ENCODE data around the gene CHD6. TPM values are rescaled to one million over a fixed set of nuclear protein-coding genes. Genes with fewer than 3 reads are reported as not detected.
"Not testable (repeated sequence)": the region's sequence is repeated elsewhere in the genome, so short reads cannot be mapped to it uniquely, and the experiment has no call there.

The CHD6 gene
- total RNA-seq, 2 experiments from 2014 or later = 114 to 126 TPM

- ChIA-PET POLR2A (interaction anchor here (0.6 kb wide), 1 partner anchor 16 kb away, joined by 3 read pairs; no protein-coding TSS in a partner anchor), CTCF (no interaction called here)
- Histone ChIP-seq H3K4me1 (ENCODE audit: insufficient read depth, low read length) (no peaks in the 10 kb centered on the region), H3K4me3 (ENCODE audit: low read length) (no peak overlapping the region), H3K27me3 (ENCODE audit: control insufficient read depth in 1 of 2, insufficient read depth in 2 of 2, low read length in 2 of 2) (no peaks in the 10 kb centered on the region), H3K27ac (ENCODE audit: low read depth in 1 of 2, low read length in 2 of 2) (no peak overlapping the region), H3K36me3 (ENCODE audit: insufficient read depth, low read length) (peaks cover 10% of the 10 kb centered on the region), H3K9me3 (ENCODE audit: control insufficient read depth in 1 of 2, insufficient read depth in 1 of 2, low read length in 2 of 2) (peaks cover 0 to 4% of the 10 kb centered on the region in 2 experiments)
- ATAC-seq (ENCODE audit: poor library complexity) (no peak), DNase-seq (no peak)
- Mint-ChIP-seq H3K36me3 (ENCODE audit: low read depth) (peaks cover 72% of the 10 kb centered on the region), H3K9me3 (peaks cover 4% of the 10 kb centered on the region), H3K4me1 (ENCODE audit: low read depth) (peaks cover 27% of the 10 kb centered on the region), H3K4me3 (no peak overlapping the region), H3K27me3 (no peaks in the 10 kb centered on the region), H3K27ac (no peak overlapping the region)
- intact Hi-C loops (cut with DNase I, micrococcal nuclease) = no loop called here
- no peak for TF ChIP-seq CTCF (IDR thresholded peaks at IDR 0.05)
These were observed 79.2 kb downstream of the CHD6 start for GRCh38 chr20:41538810-41539596.

DNA sequence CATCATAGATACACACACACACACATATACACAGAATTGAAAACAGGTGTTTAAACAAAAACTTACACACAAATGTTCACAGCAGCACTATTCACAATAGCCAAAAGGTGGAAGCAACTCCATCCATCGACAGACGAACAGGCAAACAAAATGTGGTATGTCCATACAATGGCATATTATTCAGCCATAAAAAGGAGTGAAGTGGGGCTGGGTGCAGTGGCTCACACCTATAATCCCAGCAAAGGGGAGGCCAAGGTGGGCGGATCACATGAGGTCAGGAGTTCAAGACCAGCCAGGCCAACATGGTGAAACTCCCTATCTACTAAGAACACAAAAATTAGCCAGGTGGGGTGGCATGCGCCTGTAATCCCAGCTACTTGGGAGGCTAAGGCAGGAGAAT, 80.3 kb downstream of the CHD6 start:
- no peak overlapping the region for H3K4me3 Mint-ChIP-seq
- ChIA-PET CTCF (no interaction called here), POLR2A (no interaction called here)
- H3K9me3 Mint-ChIP-seq = peaks cover 4% of the 10 kb centered on the region
- Histone ChIP-seq H3K27me3 (ENCODE audit: control insufficient read depth in 1 of 2, insufficient read depth in 2 of 2, low read length in 2 of 2) (no peaks in the 10 kb centered on the region), H3K27ac (ENCODE audit: low read depth in 1 of 2, low read length in 2 of 2) (no peak overlapping the region), H3K4me1 (ENCODE audit: insufficient read depth, low read length) (no peaks in the 10 kb centered on the region), H3K36me3 (ENCODE audit: insufficient read depth, low read length) (peaks cover 15% of the 10 kb centered on the region), H3K9me3 (ENCODE audit: control insufficient read depth in 1 of 2, insufficient read depth in 1 of 2, low read length in 2 of 2) (peaks cover 0 to 4% of the 10 kb centered on the region in 2 experiments), H3K4me3 (ENCODE audit: low read length) (no peak overlapping the region)
- H3K27me3 Mint-ChIP-seq = no peaks in the 10 kb centered on the region
- ATAC-seq (ENCODE audit: poor library complexity) (no peak), DNase-seq (no peak)
- H3K27ac Mint-ChIP-seq = no peak overlapping the region
- TF ChIP-seq CTCF (IDR thresholded peaks at IDR 0.05) = no peak
- peaks cover 30% of the 10 kb centered on the region for H3K4me1 Mint-ChIP-seq (ENCODE audit: low read depth)
- intact Hi-C loops (cut with DNase I, micrococcal nuclease) = no loop called here
- peaks cover 72% of the 10 kb centered on the region for H3K36me3 Mint-ChIP-seq (ENCODE audit: low read depth)

DNA sequence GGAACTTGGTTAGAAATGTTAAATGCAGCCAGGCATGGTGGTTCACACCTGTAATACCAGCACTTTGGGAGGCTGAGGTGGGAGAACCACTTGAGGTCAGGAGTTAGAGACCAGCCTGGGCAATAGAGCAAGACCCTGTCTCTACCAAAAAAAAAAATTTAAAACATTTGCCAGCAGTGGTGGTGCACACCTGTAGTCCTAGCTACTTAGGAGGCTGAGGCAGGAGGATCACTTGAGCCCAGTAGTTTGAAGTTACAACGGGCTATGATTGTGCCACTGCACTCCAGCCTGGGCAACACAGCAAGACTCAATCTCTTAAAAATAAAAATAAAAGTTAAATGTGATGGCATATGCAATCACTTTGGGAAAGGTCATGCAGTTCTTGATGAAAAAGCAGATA, 82.6 kb downstream of the CHD6 start:
- H3K27ac ChIP-seq (ENCODE audit: low read depth in 1 of 2, low read length in 2 of 2); H3K4me3 ChIP-seq (ENCODE audit: low read length); H3K27ac Mint-ChIP-seq; ATAC-seq (ENCODE audit: poor library complexity); H3K4me3 Mint-ChIP-seq; DNase-seq; H3K27me3 Mint-ChIP-seq; H3K9me3 Mint-ChIP-seq; H3K27me3 ChIP-seq (ENCODE audit: control insufficient read depth in 1 of 2, insufficient read depth in 2 of 2, low read length in 2 of 2); H3K4me1 ChIP-seq (ENCODE audit: insufficient read depth, low read length); intact Hi-C loops (cut with DNase I, micrococcal nuclease); H3K9me3 ChIP-seq (ENCODE audit: control insufficient read depth in 1 of 2, insufficient read depth in 1 of 2, low read length in 2 of 2): not testable (repeated sequence)
- H3K36me3 Mint-ChIP-seq (ENCODE audit: low read depth) = peaks cover 79% of the 10 kb centered on the region
- peaks cover 44% of the 10 kb centered on the region for H3K4me1 Mint-ChIP-seq (ENCODE audit: low read depth)
- ChIA-PET POLR2A (interaction anchor here (0.6 kb wide), 1 partner anchor 353 kb away, joined by 3 read pairs; no protein-coding TSS in a partner anchor), CTCF (interaction anchor here (1.3 kb wide), 1 partner anchor 9 kb away, joined by 3 read pairs; no protein-coding TSS in a partner anchor)
- H3K36me3 ChIP-seq (ENCODE audit: insufficient read depth, low read length) = peaks cover 35% of the 10 kb centered on the region
